IMR-90 (cell line): ENCODE results near the gene SGMS1.

Experiments used
- BHLHE40 ChIP-seq: fragments of 150-350 bp; IDR thresholded peaks from 2 replicates; pipeline ENCODE4 v1.6.1; 2016; ENCODE audit warnings: mild to moderate bottlenecking, low read depth, low read length
- CEBPB ChIP-seq: IDR thresholded peaks from 2 replicates; pipeline ENCODE4 v1.6.1; 2012; ENCODE audit warnings: low read depth, low read length, improper control_type of control experiment
- CHD1 ChIP-seq: IDR thresholded peaks from 2 replicates; pipeline ENCODE4 v1.6.1; 2012; ENCODE audit warnings: low read depth, low read length, improper control_type of control experiment
- CTCF ChIP-seq: conservative IDR thresholded peaks from 2 replicates; pipeline ENCODE4 v1.5.1; 2012; ENCODE audit warnings: mild to moderate bottlenecking, low read depth, low read length, improper control_type of control experiment
- FOS ChIP-seq: fragments of 150-350 bp; IDR thresholded peaks from 2 replicates; pipeline ENCODE4 v1.6.1; 2016; ENCODE audit warnings: low read depth, low read length
- MAFK ChIP-seq: IDR thresholded peaks from 2 replicates; pipeline ENCODE4 v1.6.1; 2012; ENCODE audit warnings: low read depth, low read length, improper control_type of control experiment
- MAZ ChIP-seq: IDR thresholded peaks from 2 replicates; pipeline ENCODE4 v1.6.1; 2012; ENCODE audit warnings: low read depth, mild to moderate bottlenecking, low read length, improper control_type of control experiment, moderate library complexity, borderline replicate concordance
- NFE2L2 ChIP-seq: fragments of 150-350 bp; IDR thresholded peaks from 2 replicates; pipeline ENCODE4 v1.6.1; 2016; ENCODE audit warnings: low read depth, mild to moderate bottlenecking, low read length
- POLR2A ChIP-seq: IDR thresholded peaks from 2 replicates; pipeline ENCODE4 v1.6.1; 2012; ENCODE audit warnings: mild to moderate bottlenecking, low read depth, low read length
- RAD21 ChIP-seq: IDR thresholded peaks from 2 replicates; pipeline ENCODE4 v1.6.1; 2012; ENCODE audit warnings: low read length, improper control_type of control experiment
- RCOR1 ChIP-seq: IDR thresholded peaks from 2 replicates; pipeline ENCODE4 v1.6.1; 2012; ENCODE audit warnings: mild to moderate bottlenecking, low read length, improper control_type of control experiment; ENCODE audit not compliant: insufficient replicate concordance
- RFX5 ChIP-seq: IDR thresholded peaks from 2 replicates; pipeline ENCODE4 v1.8.0; 2012; ENCODE audit warnings: low read depth, mild to moderate bottlenecking, low read length, moderate library complexity
- SMC3 ChIP-seq: fragments of 150-350 bp; IDR thresholded peaks from 2 replicates; pipeline ENCODE4 v1.6.1; 2016; ENCODE audit warnings: low read depth, mild to moderate bottlenecking, antibody characterized with exemption, low read length, moderate library complexity
- USF2 ChIP-seq: fragments of 150-350 bp; IDR thresholded peaks from 2 replicates; pipeline ENCODE4 v1.6.1; 2017; ENCODE audit warnings: mild to moderate bottlenecking, antibody characterized with exemption, low read length, low read depth

GRCh38 chr10:50544095-50544856, 79.5 kb downstream of the SGMS1 start:
- TF ChIP-seq CEBPB (no peak), CTCF (no peak), RAD21 (no peak), POLR2A (no peak), NFE2L2 (no peak), RFX5 (no peak), RCOR1 (no peak), SMC3 (no peak), MAZ (no peak), BHLHE40 (no peak), FOS (no peak), USF2 (no peak), MAFK (peak; percentile 91), CHD1 (no peak)
